Measurements from ENCODE around the gene SHISA9.
"Not testable (repeated sequence)": the region's sequence is repeated elsewhere in the genome, so short reads cannot be mapped to it uniquely, and the experiment has no call there.

Gene SHISA9

DNA sequence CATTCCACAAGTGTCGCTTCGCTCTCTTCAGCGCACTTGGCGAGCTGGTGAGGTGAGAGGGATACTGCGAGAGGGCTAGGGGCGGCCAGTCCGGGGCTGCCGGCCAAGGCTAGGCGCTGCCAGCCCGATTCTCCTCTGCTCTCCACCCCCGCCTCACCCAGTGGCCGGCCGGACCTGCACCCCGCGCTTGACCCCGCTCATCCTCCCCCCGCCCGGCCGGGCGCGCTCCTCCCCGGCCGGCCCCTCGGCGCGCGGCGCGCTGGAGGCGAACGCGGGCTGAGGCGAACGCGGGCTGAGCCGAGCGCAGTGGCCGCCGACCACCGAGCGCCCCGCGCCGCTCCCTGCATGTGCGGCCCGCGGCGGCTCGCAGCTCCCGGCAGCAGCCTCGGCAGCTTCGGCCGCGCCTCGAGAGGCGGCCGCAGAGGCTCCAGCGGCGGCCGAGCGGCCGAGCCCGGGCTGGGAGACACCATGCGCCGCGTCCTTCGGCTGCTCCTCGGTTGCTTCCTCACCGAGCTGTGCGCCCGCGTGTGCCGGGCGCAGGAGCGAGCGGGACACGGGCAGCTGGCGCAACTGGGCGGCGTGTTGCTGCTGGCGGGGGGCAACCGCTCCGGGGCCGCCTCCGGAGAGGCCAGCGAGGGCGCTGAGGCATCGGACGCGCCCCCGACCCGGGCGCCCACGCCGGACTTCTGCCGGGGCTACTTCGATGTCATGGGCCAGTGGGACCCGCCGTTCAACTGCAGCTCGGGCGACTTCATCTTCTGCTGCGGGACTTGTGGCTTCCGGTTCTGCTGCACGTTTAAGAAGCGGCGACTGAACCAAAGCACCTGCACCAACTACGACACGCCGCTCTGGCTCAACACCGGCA, at the start of gene SHISA9:
Gene SHISA9, plus strand, starts transcription at position 2 of the 865 bp plus-strand sequence.
- no peak for DNase-seq (ENCODE audit: low spot score)

DNA sequence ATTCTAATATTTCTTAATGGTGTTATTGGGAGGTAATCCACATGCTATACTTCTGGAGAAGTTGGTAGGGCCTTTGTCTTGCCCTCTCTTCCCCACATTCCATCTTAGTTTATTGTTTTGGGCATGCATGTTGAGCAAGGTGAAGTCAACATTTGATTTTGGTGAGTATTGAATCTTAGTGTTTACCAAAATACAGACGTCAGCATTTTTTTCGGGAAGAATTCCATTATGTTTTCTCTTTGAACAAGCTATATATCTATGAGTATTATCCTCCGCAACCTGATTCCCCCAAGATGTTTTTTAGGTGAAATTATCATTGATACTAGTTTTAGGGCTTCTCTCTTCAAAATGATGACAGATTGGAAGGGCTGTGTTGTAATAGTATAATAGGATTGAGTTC, 47.4 kb upstream of the SHISA9 start:
- DNase-seq (ENCODE audit: low spot score), result no peak

DNA sequence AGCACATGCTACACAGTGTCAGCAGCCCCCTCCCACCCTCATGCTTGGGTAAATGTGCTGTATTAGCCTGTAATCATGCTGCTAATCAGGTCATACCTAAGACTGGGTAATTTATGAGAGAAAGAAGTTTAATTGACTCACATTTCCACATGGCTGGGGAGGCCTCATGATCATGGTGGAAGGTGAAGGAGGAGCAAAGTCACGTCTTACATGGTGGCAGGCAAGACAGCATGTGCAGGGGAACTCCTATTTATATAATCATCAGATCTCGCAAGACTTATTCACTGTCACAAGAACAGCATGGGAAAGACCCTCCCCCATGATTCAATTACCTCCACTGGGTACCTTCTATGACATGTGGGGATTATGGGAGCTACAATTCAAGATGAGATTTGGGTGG, 44.0 kb upstream of the SHISA9 start:
- DNase-seq (ENCODE audit: low spot score), result not testable (repeated sequence)

DNA sequence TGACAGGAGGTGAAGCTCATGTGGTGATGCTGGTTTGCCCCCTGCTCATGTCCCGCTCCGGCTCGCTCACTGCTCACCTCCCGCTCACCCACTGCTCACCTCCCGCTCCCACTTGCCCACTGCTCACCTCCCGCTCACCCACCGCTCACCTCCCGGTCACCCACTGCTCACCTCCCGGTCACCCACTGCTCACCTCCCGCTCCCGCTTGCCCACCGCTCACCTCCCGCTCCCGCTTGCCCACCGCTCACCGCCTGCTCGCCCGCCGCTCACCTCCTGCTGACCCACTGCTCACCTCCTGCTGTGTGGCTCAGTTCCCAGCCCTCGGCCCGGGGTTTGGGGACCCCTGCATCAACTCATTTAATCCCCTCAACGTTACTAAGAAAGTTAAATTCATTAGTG, 39.1 kb upstream of the SHISA9 start:
- DNase-seq (ENCODE audit: low spot score), result no peak

DNA sequence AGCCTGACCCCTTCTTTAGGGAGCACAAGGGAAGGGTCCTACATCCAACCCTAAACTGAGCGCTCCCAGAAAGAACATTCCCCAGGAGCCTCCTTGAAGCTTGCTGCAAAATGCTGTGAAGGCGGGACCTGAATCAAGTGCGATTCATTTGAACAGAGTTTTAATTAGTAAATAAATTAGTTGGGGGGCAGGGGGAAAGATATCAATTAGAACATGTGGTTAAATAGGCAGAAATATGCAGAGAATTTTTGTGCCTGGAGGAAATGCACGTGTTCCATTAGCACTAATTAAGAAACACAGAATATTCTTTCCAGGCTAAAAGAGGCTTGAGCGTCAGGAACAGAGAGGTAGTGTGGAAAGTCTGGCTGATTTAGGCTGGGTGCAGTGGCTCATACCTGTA, 38.5 kb upstream of the SHISA9 start:
- no peak for DNase-seq (ENCODE audit: low spot score)

DNA sequence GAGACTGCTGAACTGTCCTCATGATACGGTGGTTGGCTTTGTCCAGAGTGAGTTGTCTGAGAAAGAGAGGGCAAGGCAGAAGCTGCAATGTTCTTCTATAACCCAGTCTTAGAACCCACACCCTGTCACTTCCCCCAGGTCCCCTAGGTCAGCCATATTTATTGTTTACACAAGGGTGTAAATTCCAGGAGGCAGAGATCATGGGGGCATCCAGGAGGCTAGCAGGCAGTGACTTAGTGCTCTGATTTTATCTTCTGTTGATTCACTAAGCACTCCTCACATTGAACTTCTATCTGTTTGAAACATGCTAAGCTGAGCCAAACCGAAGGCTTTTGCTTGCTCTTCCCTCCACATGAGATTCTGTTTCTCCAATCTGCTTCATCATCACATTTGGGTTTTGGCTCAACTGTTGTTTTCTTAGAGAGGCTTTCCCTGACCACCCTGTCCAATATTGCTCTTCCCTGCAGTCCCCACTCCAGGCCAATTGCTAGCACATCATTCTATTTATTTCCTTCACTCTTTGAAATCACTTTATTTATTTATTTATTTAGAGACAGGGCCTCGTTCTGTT, 34.3 kb upstream of the SHISA9 start:
- no peak for DNase-seq (ENCODE audit: low spot score)

DNA sequence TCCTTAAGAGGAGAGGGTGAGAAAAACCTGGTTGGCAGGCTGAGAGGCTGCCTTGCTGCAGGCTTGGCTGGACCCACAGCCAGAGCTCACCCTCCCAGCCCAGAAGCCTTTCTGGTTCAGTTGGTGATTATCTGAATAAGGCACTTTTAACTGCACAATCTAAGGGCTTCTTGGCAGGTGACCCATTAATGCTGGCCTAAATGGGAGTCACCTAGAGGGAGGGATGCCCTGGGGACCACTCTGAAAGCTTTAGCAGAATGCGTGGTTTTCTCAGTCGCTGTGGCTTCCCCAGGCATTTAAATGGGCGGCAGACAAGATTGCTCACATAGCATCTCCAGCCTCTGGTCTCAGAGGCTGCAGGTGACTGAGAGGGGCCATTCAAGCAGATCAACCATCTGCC, 33.2 kb upstream of the SHISA9 start:
- no peak for DNase-seq (ENCODE audit: low spot score)

DNA sequence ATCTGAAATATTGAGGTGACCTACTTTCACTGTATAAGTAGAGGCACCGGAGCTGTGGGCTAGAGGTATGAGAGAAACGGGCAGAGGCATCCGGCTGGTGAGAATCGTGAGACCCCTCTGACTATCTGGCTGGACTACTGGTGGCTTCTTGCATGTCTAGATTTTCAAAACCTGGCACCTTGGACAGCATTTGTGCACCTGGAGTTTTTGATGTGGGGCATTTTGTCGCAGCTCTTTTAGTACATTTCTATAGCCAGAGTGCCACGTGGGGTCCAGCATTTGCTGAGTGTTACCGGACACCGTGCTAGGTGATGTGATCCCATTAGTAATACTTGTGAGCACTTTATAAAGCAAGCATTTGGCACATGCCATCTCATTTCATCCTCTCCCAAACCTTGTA, 32.6 kb upstream of the SHISA9 start:
- no peak for DNase-seq (ENCODE audit: low spot score)

DNA sequence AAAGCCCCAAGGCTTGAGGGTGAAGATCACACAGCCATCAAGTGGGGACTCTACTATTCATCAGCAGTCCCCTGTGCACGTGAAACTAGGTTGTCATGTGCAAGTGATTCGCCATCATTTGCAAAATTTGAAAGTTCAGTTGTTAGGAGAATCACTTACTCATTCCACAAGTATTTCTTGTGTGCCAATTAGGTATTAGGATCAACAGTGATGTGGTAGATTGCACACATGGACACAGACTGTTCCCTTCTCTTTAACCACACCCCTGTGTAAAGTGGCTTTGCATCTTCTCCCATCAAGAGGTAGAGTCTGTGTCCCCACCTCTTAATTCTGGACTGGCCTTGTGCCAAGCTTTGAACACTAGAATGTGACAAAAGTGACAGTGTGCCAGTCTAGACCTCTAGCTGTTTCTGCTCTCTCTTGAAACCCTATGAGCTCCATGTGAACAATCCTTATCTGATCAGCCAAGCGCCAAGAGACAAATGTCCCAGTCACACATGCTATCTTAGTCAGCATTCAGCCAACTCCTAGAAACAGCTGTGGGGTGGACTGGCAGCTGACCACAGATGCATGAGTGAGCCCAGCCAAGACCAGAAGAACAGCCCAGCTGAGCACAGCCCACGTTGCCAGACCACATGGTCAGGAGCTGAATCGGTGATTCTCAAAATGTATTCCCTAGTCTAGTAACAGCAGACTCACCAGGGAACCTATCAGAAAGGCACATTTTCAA, 31.5 kb upstream of the SHISA9 start:
- no peak for DNase-seq (ENCODE audit: low spot score)

DNA sequence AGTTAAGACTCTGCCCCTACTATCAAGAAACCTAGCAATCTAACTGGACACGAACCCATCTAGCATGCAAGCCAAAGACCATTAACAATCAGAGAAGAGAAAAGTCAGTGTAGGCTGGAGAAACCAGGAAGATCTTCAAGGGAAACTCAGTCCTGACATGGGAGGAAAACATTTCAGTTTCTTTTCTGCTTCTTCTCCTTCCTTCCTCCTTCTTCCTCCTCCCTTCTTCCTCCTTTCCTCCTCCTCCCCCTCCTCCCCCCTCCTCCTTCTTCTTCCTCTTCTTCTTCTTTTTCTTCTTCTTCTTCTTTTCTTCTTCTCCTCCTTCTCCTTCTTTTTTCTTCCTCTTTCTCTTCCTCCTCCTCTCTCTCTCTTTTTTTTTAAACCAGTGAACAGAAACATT, 29.6 kb upstream of the SHISA9 start:
- DNase-seq (ENCODE audit: low spot score), result no peak

DNA sequence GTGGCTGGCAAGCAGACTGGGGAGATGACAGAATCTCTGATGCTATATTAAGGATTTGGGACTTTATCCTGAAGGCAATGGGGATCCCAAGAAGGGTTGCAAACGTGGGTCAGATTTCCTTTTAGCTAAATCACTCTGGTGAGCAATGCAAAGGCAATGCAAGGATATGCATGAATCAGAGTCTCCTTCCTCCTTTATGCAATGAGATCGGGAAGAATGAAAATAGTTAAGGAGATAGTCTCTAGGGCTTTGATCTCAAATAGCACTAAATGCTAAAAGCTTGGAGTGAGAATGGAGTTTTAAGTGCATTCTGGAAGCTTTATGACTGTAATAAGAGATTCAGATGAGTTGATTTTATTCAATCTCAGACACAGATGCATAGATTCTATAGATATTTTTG, 27.2 kb upstream of the SHISA9 start:
- DNase-seq (ENCODE audit: low spot score), result no peak

DNA sequence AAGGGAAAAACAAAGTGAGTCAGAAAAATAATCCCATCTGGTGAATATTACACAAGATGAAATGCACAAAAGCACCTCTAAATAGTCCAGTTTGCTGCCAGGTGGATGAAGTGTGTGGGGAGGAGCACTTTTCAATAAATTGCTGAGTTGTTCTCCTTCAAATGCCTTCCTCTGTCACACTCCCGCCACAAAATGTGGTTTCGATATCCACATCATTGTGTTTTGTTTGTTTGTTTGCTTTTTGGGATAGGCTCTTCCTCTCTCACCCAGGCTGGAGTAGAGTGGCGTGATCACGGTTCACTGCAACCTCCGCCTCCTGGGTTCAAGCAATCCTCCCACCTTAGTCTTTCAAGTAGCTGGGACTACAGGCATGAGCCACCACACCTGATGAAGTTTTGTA, 24.6 kb upstream of the SHISA9 start:
- no peak for DNase-seq (ENCODE audit: low spot score)

DNA sequence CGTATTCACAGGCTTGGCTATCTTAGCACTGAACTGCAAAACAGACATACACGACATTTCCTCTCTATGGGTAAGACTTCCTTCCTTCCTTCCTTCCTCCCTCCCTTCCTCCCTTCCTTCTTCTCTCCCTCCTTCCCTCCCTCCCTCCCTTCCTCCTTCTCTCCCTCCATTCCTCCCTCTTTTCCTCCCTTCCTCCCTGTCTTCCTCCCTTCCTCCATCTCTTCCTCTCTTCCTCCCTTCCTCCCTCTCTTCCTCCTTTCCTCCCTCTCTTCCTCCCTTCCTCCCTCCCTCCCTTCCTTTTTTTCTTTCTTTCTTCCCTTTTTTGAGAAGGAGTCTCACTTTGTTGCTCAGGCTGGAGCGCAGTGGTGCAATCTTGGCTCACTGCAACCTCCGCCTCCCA, 22.4 kb upstream of the SHISA9 start:
- DNase-seq (ENCODE audit: low spot score), result no peak

DNA sequence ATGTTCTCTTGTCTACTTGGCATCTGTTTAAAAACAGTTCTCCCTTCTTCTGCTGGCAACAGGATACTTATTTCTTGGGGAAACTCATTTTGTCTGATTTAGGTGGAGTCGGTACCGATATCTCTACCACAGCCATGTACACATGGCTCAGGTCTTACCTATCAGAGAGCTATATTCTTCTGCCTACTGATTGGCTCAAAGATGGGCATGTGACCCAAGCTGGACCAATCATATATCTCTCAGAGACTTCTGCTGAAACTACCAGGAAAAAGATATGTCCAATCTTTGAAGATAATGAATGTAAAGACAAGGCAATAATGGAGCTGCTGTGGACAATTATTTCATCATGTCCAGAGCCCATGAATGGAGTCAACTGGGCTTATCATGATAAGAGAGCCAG, 21.6 kb upstream of the SHISA9 start:
- DNase-seq (ENCODE audit: low spot score), result no peak

DNA sequence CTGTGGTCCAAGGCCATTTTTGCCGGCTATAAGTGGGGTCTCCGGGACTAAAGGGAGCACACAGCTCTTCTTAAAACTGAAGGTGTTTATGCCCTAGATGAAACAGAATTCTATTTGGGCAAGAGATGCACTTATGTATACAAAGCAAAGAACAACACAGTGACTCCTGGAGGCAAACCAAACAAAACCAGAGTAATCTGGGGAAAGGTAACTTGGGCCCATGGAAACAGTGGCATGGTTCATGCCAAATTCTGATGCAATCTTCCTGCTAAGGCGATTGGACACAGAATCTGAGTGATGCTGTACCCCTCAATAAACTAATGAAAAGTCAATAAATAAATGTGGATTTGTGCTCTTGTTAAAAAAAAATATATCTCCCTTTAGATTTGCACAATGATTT, 20.2 kb upstream of the SHISA9 start:
- DNase-seq (ENCODE audit: low spot score), result no peak

DNA sequence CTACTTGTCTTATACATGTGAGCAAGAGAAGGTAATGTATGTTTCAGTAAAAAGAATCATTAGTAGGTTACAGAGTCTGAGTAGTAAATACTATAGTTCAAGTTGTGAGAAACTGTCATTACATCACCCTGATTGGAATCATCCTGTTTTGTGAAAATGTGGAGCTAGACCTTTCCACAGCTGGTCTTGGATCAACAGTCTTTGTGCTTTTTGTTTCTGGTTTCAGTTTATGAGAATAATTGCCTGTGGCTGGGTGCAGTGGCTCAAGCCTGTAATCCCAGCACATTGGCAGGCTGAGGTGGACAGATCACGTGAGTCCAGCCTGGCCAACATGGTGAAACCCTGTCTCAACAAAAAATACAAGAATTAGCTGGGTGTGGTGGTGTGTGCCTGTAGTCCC, 19.7 kb upstream of the SHISA9 start:
- no peak for DNase-seq (ENCODE audit: low spot score)

DNA sequence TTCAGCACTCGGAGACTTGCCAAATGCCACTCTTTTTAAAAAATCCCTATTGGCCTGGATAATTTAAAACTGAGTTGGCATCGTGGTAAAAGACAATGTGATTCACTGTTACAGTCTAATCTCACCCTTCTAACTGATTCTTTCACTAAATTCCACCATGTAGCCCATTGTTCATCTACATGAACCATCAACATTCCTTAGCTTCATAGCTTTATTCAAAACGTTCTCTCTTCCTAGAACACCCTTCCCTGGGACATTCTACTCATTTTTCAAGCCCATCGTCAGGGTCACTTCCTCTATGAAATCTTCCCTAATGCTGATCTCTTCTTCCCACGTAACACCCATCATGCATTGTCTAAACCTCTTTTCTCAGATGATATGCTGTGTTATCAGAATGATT, 15.7 kb upstream of the SHISA9 start:
- DNase-seq (ENCODE audit: low spot score), result no peak

DNA sequence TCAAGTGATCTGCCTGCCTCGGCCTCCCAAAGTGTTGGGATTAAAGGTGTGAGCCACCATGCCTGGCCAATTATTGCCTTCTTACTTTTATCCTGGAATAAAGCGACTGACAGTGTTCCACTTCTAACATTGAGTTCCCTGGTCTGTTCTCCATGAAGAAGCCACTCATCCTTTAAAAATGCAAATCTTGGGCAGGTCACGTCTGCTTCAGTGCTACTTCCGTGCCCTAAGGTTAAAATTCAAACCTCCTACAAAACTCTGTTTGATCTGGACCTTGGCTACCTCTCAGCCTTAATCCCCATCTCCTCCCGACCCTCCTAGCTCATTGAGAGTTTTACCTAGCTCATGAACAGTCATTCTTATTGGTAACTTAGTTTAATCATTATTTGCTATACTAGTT, 9.6 kb upstream of the SHISA9 start:
- DNase-seq (ENCODE audit: low spot score), result no peak

DNA sequence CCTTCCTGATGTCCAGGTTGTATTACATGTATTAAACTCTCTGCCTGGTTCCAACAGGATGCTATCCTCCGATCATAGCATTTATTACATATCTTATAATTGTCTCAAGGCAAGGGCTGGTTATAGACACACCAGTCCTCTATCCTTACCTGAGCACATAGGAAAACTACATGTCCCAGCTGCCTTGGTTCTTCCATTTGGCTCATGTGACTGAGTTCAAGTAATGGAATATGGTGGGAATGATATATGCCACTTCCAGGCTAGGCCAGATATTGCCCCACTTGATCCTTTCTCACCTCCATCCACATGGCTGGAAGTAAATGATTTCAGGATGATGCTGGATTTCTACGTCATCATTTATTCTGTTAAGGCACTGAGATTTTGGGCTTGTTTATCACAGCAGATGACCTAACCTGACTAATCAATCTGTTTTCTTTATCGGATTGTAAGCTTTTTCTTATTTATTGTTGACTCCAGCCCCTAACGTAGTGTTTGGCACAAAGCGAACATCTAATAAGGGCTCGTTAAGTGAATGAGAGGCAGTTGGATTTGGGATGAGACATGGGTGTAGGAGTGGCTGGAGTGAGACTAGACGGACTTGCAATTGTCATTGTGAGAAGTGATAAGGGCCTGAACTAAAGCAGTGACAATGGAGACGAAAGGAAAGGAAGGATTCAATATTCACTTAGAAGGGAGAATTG, 8.2 kb upstream of the SHISA9 start:
- DNase-seq (ENCODE audit: low spot score), result no peak

DNA sequence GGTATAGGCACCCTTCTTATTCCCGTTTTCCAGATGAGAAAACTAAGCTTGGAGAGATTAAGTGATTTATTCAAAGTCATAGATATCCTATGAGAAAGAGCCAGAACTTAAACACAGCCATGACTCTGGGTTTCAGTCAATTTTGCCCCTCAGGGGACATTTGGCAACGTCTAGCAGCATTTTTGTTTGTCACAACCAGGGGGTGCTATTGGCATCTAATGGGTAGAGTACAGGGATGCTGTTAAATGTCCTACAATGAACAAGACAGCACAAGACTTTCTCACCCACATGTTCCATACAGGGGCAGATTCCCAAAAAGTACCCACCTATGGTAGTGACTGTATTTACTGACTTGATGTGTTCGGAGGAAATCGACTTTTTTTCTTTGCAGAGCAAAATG, 4.8 kb upstream of the SHISA9 start:
- DNase-seq (ENCODE audit: low spot score), result peak; percentile 35

DNA sequence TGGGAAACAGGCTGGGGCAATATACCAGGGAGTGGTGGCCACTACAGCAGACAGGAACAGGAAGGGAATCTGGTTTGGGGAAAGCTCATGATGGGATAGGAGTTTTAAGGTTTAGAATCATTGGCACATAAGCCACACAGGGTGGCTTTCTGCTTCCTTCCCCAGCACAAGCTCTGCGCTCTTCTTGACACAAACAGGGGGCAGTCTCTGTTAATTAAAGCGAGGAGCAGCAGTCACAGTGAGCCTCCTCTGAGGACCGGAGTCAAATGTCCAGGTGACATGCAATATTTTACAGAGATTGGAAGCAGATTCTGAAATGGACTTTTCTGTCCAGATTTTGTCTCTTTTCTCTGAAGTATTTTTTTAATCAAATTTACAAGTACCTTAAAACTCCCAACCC, 2.8 kb upstream of the SHISA9 start:
- DNase-seq (ENCODE audit: low spot score), result no peak

DNA sequence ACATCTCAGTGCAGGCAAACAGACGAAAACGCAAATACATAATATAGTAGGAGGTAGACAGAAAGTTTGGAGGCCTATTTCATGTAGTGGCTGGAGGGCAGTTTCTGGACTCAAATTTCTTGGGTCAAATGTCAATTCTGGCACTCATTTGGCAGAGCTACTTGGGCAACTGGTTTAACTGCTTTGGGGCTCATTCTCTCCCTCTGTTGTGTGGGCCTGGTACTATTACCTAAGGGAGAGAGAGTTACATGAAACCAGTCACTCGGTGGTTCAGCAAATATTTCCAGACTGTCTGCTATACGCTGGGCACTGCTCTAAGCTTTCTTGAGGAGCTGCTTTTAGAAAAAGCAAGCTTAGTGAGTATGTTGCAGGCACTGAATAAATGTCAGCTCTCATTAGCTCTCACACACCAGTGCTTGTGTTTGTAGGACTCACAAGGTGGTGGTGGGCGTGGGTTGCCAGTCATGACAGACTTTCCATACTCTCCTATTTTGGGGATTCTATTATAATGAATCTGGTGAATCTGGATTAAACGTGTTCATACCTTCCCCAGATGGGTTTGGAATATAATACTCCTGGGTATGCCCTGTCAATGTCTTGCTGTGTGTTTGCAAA, 1.8 kb upstream of the SHISA9 start:
- no peak for DNase-seq (ENCODE audit: low spot score)

Data from cerebellar cortex (tissue), 1 donor.